Measurements from ENCODE around the gene ABI2. TPM values are rescaled to one million over a fixed set of nuclear protein-coding genes. Genes with fewer than 3 reads are reported as not detected.
A peak's percentile ranks its signal among the peaks of the same experiment; 100 is the strongest.

Gene ABI2
- total RNA-seq, 1 experiment from 2014 or later = 72.2 TPM

DNA sequence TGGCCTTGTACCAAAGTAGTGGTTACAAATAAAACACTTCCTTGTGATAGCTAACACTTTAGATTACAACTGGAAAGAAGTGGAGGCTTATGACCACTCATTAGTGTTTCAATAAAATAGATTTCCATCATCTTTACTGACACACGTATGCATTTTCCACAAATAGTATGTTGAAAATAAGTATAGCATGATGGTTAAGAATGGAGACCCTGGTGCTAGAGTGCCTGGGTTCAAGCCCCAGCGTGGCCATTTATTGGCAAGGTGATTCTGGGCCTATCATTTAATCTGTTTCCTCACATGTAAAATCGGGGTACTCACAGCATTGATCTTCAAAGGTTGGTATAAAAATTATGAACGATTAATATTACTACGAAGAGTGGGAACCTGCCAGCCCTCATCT, 152.4 kb downstream of the ABI2 start:
- POLR2A ChIA-PET = no interaction called here
- no peak for DNase-seq (ENCODE audit: low read depth, low spot score)
- Histone ChIP-seq H3K27me3 (ENCODE audit: control insufficient read depth, insufficient read depth, low read length) (no peaks in the 10 kb centered on the region), H3K36me3 (ENCODE audit: control insufficient read depth, insufficient read depth, low read length) (no peaks in the 10 kb centered on the region), H3K4me3 (ENCODE audit: low read depth in 2 of 2, low read length in 2 of 2) (no peak overlapping the region), H3K9me3 (ENCODE audit: control insufficient read depth, insufficient read depth, low read depth, low read length) (no peaks in the 10 kb centered on the region), H3K27ac (ENCODE audit: low read length) (no peak overlapping the region), H3K4me1 (ENCODE audit: control insufficient read depth, insufficient read depth, low read length) (no peaks in the 10 kb centered on the region)
- intact Hi-C loops (cut with micrococcal nuclease; ENCODE audit: unreplicated experiment) = no loop called here
- BruUV-seq (replicated peaks) = no TSS peak
- CTCF ChIA-PET = no interaction called here
- TF ChIP-seq TCF7L2 (IDR thresholded peaks at IDR 0.05; ENCODE audit: low read depth, low read length) (no peak), SIN3A (IDR thresholded peaks at IDR 0.05; ENCODE audit: borderline replicate concordance, insufficient read depth, low read depth, low read length) (no peak), CTCF (IDR thresholded peaks at IDR 0.05) (no peak), POLR2AphosphoS5 (IDR thresholded peaks at IDR 0.05; ENCODE audit: low read depth, low read length) (no peak)
- TF ChIP-seq, protein P1, sequence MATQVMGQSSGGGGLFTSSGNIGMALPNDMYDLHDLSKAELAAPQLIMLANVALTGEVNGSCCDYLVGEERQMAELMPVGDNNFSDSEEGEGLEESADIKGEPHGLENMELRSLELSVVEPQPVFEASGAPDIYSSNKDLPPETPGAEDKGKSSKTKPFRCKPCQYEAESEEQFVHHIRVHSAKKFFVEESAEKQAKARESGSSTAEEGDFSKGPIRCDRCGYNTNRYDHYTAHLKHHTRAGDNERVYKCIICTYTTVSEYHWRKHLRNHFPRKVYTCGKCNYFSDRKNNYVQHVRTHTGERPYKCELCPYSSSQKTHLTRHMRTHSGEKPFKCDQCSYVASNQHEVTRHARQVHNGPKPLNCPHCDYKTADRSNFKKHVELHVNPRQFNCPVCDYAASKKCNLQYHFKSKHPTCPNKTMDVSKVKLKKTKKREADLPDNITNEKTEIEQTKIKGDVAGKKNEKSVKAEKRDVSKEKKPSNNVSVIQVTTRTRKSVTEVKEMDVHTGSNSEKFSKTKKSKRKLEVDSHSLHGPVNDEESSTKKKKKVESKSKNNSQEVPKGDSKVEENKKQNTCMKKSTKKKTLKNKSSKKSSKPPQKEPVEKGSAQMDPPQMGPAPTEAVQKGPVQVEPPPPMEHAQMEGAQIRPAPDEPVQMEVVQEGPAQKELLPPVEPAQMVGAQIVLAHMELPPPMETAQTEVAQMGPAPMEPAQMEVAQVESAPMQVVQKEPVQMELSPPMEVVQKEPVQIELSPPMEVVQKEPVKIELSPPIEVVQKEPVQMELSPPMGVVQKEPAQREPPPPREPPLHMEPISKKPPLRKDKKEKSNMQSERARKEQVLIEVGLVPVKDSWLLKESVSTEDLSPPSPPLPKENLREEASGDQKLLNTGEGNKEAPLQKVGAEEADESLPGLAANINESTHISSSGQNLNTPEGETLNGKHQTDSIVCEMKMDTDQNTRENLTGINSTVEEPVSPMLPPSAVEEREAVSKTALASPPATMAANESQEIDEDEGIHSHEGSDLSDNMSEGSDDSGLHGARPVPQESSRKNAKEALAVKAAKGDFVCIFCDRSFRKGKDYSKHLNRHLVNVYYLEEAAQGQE (IDR thresholded peaks at IDR 0.05; ENCODE audit: insufficient read depth in 1 of 2, low read depth in 2 of 2, low read length in 1 of 2) = no peak
- in situ Hi-C loops (cut with HindIII; ENCODE audit: low pct_unique_long_range_greater_than_20kb, low sequenced_read_pairs) = no loop called here
- no peak for ATAC-seq

DNA sequence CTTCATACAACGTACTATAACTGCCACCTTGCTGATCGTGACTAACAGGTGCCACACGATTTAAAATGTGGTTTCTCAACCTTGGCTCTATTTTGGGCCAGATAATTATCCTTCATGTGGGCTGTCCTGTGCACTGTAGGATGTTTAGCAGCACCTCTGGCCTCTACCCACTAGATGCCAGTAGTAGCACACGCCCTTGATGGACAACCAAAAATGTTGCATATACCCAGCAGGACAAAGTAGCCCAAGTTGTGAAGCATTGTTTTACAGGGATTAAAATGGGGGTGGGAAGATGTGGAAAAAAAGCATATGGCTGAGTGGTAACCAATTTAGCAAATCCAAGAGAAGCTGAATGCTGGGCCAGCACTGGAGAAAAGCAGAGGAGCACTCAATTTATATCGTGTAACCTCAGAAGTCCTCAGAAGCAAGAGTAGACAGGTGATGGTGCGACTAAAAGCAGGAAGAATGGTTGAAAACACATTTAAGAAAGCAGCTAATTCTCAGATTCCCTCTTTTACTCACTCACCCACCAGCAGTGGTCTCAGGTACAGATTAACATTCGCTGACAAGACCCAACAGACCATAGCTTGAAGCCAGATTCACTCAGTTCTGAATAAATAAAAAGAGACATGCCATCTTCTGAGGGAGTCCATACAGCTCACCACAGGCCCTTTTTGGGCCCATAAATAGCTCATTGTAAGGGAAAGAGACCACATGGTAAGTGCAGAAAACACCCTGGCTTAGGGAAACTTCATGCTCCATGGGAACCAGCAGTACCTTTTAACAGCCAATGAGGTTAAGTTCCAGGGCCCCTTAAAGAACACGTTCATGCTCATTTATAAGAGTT, 156.3 kb downstream of the ABI2 start:
- in situ Hi-C loops (cut with HindIII; ENCODE audit: low pct_unique_long_range_greater_than_20kb, low sequenced_read_pairs) = no loop called here
- POLR2A ChIA-PET = no interaction called here
- CTCF ChIA-PET = interaction anchor here (0.6 kb wide), 2 partner anchors 160 to 300 kb away, joined by 3 to 4 read pairs; no protein-coding TSS in a partner anchor
- Histone ChIP-seq H3K9me3 (ENCODE audit: control insufficient read depth, insufficient read depth, low read depth, low read length) (no peaks in the 10 kb centered on the region), H3K27ac (ENCODE audit: low read length) (no peak overlapping the region), H3K4me1 (ENCODE audit: control insufficient read depth, insufficient read depth, low read length) (no peaks in the 10 kb centered on the region), H3K36me3 (ENCODE audit: control insufficient read depth, insufficient read depth, low read length) (no peaks in the 10 kb centered on the region), H3K4me3 (ENCODE audit: low read depth in 2 of 2, low read length in 2 of 2) (no peak overlapping the region), H3K27me3 (ENCODE audit: control insufficient read depth, insufficient read depth, low read length) (no peaks in the 10 kb centered on the region)
- BruUV-seq (replicated peaks) = no TSS peak
- DNase-seq (ENCODE audit: low read depth, low spot score) (peak; percentile 45), ATAC-seq (peak; percentile 88)
- intact Hi-C loops (cut with micrococcal nuclease; ENCODE audit: unreplicated experiment) = loop anchor here (1.0 kb wide), 2 partner anchors 167 to 328 kb away; no protein-coding TSS in a partner anchor
- TF ChIP-seq POLR2AphosphoS5 (IDR thresholded peaks at IDR 0.05; ENCODE audit: low read depth, low read length) (no peak), TCF7L2 (IDR thresholded peaks at IDR 0.05; ENCODE audit: low read depth, low read length) (no peak), CTCF (IDR thresholded peaks at IDR 0.05) (peak; percentile 81)
- TF ChIP-seq, protein P1 (IDR thresholded peaks at IDR 0.05; ENCODE audit: insufficient read depth in 1 of 2, low read depth in 2 of 2, low read length in 1 of 2) = no peak
